Measurements from ENCODE around the gene YAE1. TPM values are rescaled to one million over a fixed set of nuclear protein-coding genes. Genes with fewer than 3 reads are reported as not detected.

YAE1 gene
- total and polyA plus RNA-seq, 2 donors (not counting 1 experiment from before 2014, with no cell fraction given): 36.3 to 39.3 TPM

DNA sequence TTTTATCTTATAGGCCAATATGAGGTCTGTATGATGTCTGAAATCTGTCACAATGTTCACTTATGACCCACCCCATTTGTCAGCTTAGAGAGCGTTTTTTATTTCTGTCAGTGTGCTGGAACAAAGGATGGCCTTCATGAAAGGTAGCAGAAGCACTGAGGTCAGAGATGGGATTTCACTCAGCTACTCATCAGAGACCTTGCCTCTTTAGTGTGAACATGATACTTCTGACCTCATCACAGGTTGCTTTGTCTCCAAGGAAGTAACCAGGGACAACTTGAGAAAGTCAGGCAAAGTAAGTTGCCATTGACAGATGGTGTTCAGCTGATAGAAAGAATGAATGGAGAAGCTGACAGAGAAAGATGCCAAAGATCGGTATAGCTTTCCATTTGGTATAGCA is 16.3 kb downstream of the YAE1 start:
- no peak overlapping the region for H2AFZ ChIP-seq (ENCODE audit: low read length)
- no peaks in the 10 kb centered on the region for H3K36me3 ChIP-seq (ENCODE audit: control insufficient read depth, insufficient read depth, low read length)
- no peak overlapping the region for H3K9ac ChIP-seq (ENCODE audit: insufficient read depth, low read length)
- H3K79me2 ChIP-seq (ENCODE audit: control insufficient read depth, insufficient read depth, low read length): no peaks in the 10 kb centered on the region
- H3K4me2 ChIP-seq (ENCODE audit: extremely low read depth, insufficient read depth, low read length): no peak overlapping the region
- H3K9me3 ChIP-seq (ENCODE audit: control insufficient read depth, insufficient read depth, low read depth, low read length): no peaks in the 10 kb centered on the region
- no peak for DNase-seq (ENCODE audit: low read depth in 2 of 2)
- H3K4me3 ChIP-seq (replicated peaks in 1 of 4; ENCODE audit: control extremely low read depth in 1 of 4, insufficient read depth in 1 of 4, low read depth in 3 of 4, low read length in 4 of 4): no peak overlapping the region
- H3K27ac ChIP-seq (ENCODE audit: insufficient read depth, low read length): no peak overlapping the region
- no peaks in the 10 kb centered on the region for H3K4me1 ChIP-seq (ENCODE audit: control insufficient read depth, extremely low read depth, insufficient read depth, low read length)
- H3K27me3 ChIP-seq (ENCODE audit: control insufficient read depth, insufficient read depth, low read length): no peaks in the 10 kb centered on the region
- TF ChIP-seq, protein P1, sequence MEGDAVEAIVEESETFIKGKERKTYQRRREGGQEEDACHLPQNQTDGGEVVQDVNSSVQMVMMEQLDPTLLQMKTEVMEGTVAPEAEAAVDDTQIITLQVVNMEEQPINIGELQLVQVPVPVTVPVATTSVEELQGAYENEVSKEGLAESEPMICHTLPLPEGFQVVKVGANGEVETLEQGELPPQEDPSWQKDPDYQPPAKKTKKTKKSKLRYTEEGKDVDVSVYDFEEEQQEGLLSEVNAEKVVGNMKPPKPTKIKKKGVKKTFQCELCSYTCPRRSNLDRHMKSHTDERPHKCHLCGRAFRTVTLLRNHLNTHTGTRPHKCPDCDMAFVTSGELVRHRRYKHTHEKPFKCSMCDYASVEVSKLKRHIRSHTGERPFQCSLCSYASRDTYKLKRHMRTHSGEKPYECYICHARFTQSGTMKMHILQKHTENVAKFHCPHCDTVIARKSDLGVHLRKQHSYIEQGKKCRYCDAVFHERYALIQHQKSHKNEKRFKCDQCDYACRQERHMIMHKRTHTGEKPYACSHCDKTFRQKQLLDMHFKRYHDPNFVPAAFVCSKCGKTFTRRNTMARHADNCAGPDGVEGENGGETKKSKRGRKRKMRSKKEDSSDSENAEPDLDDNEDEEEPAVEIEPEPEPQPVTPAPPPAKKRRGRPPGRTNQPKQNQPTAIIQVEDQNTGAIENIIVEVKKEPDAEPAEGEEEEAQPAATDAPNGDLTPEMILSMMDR (conservative IDR thresholded peaks at IDR 0.05 in 1 of 2, IDR thresholded peaks at IDR 0.05 in 1 of 2; ENCODE audit: low read depth in 1 of 2, low read length in 2 of 2): no peak
- TF ChIP-seq EZH2 (IDR thresholded peaks at IDR 0.05; ENCODE audit: low read length, missing control alignments): no peak
- no peaks in the 10 kb centered on the region for H4K20me1 ChIP-seq (ENCODE audit: control insufficient read depth, extremely low read depth, insufficient read depth, low read length)

DNA sequence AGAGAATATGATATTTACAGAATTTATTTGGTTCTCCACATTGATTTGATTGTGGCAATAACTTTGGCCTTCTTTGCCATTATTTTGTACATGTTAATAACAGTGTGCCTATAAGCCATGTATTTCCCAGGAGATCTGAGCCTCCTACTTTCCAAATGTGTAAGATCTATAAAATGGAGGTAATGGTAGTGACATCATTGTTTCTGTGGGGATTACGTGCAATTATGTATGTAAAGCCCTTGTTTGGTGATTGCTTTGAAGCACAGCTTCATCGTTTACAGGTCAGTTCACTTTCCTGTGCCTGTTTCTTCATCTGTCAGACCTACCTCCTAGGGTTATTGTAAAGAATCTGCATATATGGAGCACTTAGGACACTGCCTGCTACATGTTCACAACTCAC is 17.3 kb downstream of the YAE1 start:
- no peak for DNase-seq (ENCODE audit: low read depth in 2 of 2)
- H3K9ac ChIP-seq (ENCODE audit: insufficient read depth, low read length): no peak overlapping the region
- no peak overlapping the region for H3K4me3 ChIP-seq (replicated peaks in 1 of 4; ENCODE audit: control extremely low read depth in 1 of 4, insufficient read depth in 1 of 4, low read depth in 3 of 4, low read length in 4 of 4)
- no peak overlapping the region for H2AFZ ChIP-seq (ENCODE audit: low read length)
- no peaks in the 10 kb centered on the region for H3K79me2 ChIP-seq (ENCODE audit: control insufficient read depth, insufficient read depth, low read length)
- H3K4me2 ChIP-seq (ENCODE audit: extremely low read depth, insufficient read depth, low read length): no peak overlapping the region
- H3K27ac ChIP-seq (ENCODE audit: insufficient read depth, low read length): no peak overlapping the region
- no peaks in the 10 kb centered on the region for H3K27me3 ChIP-seq (ENCODE audit: control insufficient read depth, insufficient read depth, low read length)
- no peaks in the 10 kb centered on the region for H3K9me3 ChIP-seq (ENCODE audit: control insufficient read depth, insufficient read depth, low read depth, low read length)
- no peaks in the 10 kb centered on the region for H4K20me1 ChIP-seq (ENCODE audit: control insufficient read depth, extremely low read depth, insufficient read depth, low read length)
- no peak for TF ChIP-seq EZH2 (IDR thresholded peaks at IDR 0.05; ENCODE audit: low read length, missing control alignments)
- TF ChIP-seq, protein P1 (conservative IDR thresholded peaks at IDR 0.05 in 1 of 2, IDR thresholded peaks at IDR 0.05 in 1 of 2; ENCODE audit: low read depth in 1 of 2, low read length in 2 of 2): no peak
- no peaks in the 10 kb centered on the region for H3K4me1 ChIP-seq (ENCODE audit: control insufficient read depth, extremely low read depth, insufficient read depth, low read length)
- H3K36me3 ChIP-seq (ENCODE audit: control insufficient read depth, insufficient read depth, low read length): no peaks in the 10 kb centered on the region

DNA sequence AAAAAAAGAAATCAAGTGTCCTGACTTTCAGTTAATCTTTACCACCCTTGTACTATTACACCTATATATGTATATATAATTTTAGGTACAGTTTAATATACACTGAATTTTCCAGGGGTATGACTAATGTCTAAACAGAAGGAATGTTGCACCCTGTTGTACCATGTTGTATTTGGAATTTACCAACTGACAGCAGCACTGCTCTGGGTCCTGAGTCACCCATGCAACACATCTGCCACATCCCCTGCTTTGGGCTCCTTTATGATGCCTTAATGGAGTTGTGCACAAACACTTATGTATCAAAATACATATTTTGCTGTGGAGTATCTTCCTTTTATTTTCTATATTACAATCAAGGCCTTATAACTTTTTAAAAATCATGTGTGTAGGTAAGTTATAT is 21.2 kb downstream of the YAE1 start:
- Histone ChIP-seq H3K9ac (ENCODE audit: insufficient read depth, low read length) (no peak overlapping the region), H3K27ac (ENCODE audit: insufficient read depth, low read length) (no peak overlapping the region), H4K20me1 (ENCODE audit: control insufficient read depth, extremely low read depth, insufficient read depth, low read length) (no peaks in the 10 kb centered on the region), H3K27me3 (ENCODE audit: control insufficient read depth, insufficient read depth, low read length) (no peaks in the 10 kb centered on the region), H3K9me3 (ENCODE audit: control insufficient read depth, insufficient read depth, low read depth, low read length) (no peaks in the 10 kb centered on the region), H3K4me2 (ENCODE audit: extremely low read depth, insufficient read depth, low read length) (no peak overlapping the region), H3K4me1 (ENCODE audit: control insufficient read depth, extremely low read depth, insufficient read depth, low read length) (peaks cover 7% of the 10 kb centered on the region), H3K79me2 (ENCODE audit: control insufficient read depth, insufficient read depth, low read length) (no peaks in the 10 kb centered on the region), H3K4me3 (replicated peaks in 1 of 4; ENCODE audit: control extremely low read depth in 1 of 4, insufficient read depth in 1 of 4, low read depth in 3 of 4, low read length in 4 of 4) (no peak overlapping the region), H2AFZ (ENCODE audit: low read length) (no peak overlapping the region), H3K36me3 (ENCODE audit: control insufficient read depth, insufficient read depth, low read length) (no peaks in the 10 kb centered on the region)
- DNase-seq (ENCODE audit: low read depth in 2 of 2): peak; percentile 10 to 43
- TF ChIP-seq EZH2 (IDR thresholded peaks at IDR 0.05; ENCODE audit: low read length, missing control alignments): no peak
- TF ChIP-seq, protein P1 (conservative IDR thresholded peaks at IDR 0.05 in 1 of 2, IDR thresholded peaks at IDR 0.05 in 1 of 2; ENCODE audit: low read depth in 1 of 2, low read length in 2 of 2): no peak

Data from fibroblast of lung (primary cell).